HG02938 (cell line): ENCODE data around the gene APOBEC3G.
"Not testable (repeated sequence)": the region's sequence is repeated elsewhere in the genome, so short reads cannot be mapped to it uniquely, and the experiment has no call there.

ENCODE experiments used
- ATAC-seq: cut with Tn5 transposase; IDR thresholded peaks from one replicate; pipeline ENCODE4 v1.9.1; 2021; ENCODE audit warnings: mild to moderate bottlenecking, moderate library complexity; ENCODE audit not compliant: unreplicated experiment

The APOBEC3G gene

GRCh38 chr22:39077026-39077840, at the start of gene APOBEC3G:
APOBEC3G (plus strand) TSS chr22:39077275; CDS start chr22:39077362, 87 bp downstream.
- ATAC-seq: peak; percentile 55

DNA sequence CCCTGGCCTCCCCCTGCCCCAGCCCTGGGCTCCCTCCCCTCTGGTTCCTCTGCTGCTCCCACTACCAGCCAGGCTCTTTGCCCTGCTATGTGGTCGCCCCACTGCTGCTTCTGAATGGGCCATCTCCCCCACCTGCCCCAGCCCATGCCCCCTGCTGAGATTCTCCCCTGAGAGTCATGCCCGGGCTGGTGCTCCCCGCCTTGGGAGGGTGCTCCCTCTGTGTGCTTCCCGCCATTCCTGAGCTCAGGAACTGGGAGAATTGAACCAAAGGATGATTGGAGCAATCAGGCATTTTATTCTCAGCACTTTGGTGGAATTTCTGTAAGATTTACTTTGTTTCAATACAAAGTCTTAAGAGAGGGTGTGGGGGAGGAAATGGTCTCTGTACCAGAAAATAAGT, 49.4 kb upstream of the APOBEC3G start:
- no peak for ATAC-seq

GRCh38 chr22:39028281-39028680, 48.8 kb upstream of the APOBEC3G start:
- ATAC-seq: no peak

DNA sequence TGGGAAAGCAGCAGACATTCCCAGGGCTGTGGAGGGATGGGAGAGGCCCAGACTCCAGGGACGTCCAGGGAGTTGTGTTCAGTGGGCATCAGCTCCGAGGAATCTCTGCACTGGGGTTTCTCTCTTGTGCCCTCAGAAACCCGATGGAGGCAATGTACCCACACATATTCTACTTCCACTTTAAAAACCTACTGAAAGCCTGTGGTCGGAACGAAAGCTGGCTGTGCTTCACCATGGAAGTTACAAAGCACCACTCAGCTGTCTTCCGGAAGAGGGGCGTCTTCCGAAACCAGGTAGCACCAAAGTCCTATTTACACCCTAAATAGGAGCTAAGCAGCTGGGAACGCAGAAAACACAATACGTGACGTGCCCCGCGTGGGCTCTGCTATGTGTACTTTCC, 47.8 kb upstream of the APOBEC3G start:
- ATAC-seq: no peak

DNA sequence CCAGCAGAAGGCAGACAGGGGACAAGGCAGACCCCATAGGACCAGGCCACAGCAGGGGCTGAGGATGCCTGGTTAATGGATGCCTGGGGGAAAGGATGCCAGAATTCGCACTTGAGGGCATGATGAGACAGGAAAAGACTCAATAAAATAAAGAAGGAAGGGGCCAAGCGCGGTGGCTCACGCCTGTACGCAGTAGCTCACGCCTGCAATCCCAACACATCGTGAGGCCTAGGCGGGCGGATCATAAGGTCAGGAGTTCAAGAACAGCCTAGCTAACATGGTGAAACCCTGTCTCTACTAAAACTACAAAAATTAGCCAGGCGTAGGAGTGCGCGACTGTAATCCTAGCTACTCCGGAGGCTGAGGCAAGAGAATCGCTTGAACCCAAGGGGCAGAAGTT, 46.4 kb upstream of the APOBEC3G start:
- ATAC-seq: no peak

GRCh38 chr22:39031434-39032295, 45.4 kb upstream of the APOBEC3G start:
- not testable (repeated sequence) for ATAC-seq

- not testable (repeated sequence) for ATAC-seq
These were observed 40.0 kb upstream of the APOBEC3G start for GRCh38 chr22:39037071-39037470.

DNA sequence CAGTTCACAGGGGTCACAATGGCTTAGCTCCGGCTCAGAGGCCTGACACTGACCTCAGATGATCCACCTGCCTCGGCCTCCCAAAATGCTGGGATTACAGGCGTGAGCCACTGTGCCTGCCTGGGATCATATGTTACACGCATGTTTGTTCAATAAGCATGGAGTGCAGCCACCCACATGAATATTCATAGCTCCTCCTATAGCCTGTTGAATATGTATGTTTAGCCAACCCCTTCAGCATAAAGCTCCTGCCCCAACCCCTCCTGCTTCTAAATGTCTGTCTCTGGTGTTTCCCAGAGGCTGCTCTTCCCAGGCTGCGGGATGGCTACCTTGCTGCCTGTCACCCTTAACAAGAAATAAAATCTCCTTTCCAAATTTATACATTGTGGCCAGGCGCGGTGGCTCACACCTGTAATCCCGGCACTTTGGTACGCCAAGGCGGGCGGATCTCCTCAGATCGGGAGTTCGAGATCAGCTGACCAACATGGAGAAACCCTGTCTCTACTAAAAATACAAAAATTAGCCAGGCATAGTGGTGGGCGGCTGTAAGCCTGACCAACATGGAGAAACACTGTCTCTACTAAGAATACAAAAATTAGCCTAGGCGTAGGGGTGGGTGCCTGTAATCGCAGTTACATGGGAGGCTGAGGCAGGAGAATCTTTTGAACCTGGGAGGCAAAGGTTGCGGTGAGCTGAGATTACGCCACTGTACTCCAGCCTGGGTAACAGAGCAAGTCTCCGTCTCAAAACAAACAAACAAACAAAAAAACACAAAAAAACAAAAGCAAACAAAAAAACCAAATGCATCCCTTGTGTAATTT, 37.6 kb upstream of the APOBEC3G start:
- no peak for ATAC-seq

- ATAC-seq: not testable (repeated sequence)
These were observed 36.9 kb upstream of the APOBEC3G start for GRCh38 chr22:39040155-39040537.

- ATAC-seq: peak; percentile 89
These were observed 36.4 kb upstream of the APOBEC3G start, which contains the start of gene APOBEC3F for GRCh38 chr22:39040538-39041296. APOBEC3F (plus strand) TSS chr22:39040864; CDS start chr22:39040961, 97 bp downstream.

GRCh38 chr22:39041908-39042307, 35.2 kb upstream of the APOBEC3G start:
- ATAC-seq: no peak

- not testable (repeated sequence) for ATAC-seq
These were observed 34.0 kb upstream of the APOBEC3G start for GRCh38 chr22:39043063-39043462.

- not testable (repeated sequence) for ATAC-seq
These were observed 31.9 kb upstream of the APOBEC3G start for GRCh38 chr22:39045136-39045535.

DNA sequence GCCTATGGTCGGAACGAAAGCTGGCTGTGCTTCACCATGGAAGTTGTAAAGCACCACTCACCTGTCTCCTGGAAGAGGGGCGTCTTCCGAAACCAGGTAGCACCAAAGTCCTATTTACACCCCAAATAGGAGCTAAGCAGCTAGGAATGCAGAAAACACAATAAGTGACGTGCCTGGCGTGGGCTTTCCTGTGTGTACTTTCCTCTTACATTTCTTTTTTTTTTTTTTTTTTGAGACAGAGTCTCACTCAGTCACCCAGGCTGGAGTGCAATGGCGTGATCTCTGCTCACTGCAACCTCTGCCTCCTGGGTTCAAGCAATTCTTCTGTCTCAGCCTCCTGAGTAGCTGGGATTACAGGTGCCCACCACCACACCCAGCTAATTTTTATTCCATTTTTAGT, 27.6 kb upstream of the APOBEC3G start:
- not testable (repeated sequence) for ATAC-seq

- not testable (repeated sequence) for ATAC-seq
These were observed 25.1 kb upstream of the APOBEC3G start for GRCh38 chr22:39051844-39052495.

DNA sequence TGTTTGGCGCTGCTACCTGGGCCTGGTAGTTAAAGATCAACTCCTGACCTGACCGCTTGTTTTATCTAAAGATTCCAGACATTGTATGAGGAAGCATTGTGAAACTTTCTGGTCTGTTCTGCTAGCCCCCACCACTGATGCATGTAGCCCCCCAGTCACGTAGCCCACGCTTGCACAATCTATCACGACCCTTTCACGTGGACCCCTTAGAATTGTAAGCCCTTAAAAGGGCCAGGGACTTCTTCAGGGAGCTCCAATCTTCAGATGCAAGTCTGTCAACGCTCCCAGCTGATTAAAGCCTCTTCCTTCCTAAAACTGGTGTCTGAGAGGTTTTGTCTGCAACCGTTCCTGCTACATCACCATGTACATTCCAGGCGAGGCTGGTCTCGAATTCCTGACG, 21.4 kb upstream of the APOBEC3G start:
- no peak for ATAC-seq

DNA sequence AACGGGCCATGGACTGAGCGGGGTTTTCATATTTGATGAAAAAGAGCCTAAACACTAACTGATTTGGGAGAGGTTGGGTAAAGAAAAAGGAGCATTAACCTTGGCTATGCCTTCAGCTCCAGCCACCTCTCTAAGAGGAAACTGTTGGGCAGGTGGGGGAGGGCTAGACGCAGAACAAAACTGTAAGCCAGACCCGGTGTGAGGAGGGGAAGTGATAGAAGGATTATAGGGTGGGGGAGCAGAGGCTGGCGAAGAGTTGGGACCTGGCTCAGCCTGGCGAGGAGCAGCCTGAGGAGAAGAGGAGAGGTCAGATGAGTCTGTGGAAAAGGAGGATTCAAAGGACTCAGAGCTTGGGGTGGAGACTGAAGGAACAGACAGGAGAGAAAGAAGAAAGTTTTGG, 15.8 kb upstream of the APOBEC3G start:
- ATAC-seq: not testable (repeated sequence)

DNA sequence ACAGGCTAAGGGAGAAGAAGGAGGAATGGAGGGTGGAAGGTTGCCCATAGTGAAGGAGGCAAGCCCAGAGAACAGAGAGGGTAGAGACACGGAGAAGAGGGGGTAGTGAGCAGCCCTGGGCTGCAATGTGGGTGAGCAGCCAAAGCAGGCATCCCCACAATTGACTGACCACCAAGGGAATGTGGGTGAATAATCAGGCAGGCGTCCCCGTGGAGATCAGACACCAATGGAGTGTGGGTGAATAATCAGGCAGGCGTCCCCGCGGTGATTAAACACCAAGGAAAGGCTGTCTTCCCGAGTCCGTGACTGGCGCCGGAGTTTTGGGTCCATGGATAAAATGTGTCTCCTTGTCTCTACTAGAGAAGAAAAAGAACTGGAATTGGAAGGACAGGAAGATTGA, 15.1 kb upstream of the APOBEC3G start:
- not testable (repeated sequence) for ATAC-seq

DNA sequence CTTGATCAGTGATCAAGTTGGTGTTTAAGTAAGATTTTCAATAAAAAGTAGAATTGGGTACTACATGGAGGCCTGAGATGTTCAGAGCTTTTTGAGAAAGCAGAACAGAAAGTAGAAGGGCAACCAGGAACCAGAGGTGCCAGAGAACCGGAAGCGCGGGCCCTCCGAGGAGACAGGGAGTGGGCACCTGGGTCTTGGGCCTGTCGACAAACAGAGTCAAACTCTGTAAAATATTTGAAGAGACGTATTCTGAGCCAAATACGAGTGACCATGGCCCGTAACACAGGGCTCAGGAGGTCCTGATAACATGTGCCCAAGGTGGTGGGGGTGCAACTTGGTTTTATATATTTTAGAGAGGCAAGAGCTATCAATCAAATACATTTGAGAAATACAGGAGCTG, 13.2 kb upstream of the APOBEC3G start:
- ATAC-seq: not testable (repeated sequence)
